HUES6 (cell line): ENCODE measurements around the gene UBL4B.

Experiments
- H3K27ac ChIP-seq: 2 replicates; pipeline ENCODE4 v1.7.0; 2013; ENCODE audit warnings: low read depth, mild to moderate bottlenecking, low read length, inconsistent platforms
- H3K27me3 ChIP-seq: 2 replicates; pipeline ENCODE4 v1.6.1; 2013; ENCODE audit warnings: low read length; ENCODE audit not compliant: control insufficient read depth, insufficient read depth
- H3K36me3 ChIP-seq: 2 replicates; pipeline ENCODE4 v1.6.1; 2013; ENCODE audit warnings: low read length; ENCODE audit not compliant: control insufficient read depth, insufficient read depth
- H3K4me1 ChIP-seq: 2 replicates; pipeline ENCODE4 v1.6.1; 2013; ENCODE audit warnings: low read length; ENCODE audit not compliant: control insufficient read depth, insufficient read depth
- H3K4me3 ChIP-seq: 2 replicates; pipeline ENCODE4 v1.5.1; 2013; ENCODE audit warnings: low read depth, low read length
- H3K9ac ChIP-seq: one replicate; pipeline ENCODE4 v1.6.1; 2013; ENCODE audit warnings: mild to moderate bottlenecking, low read length
- H3K9me3 ChIP-seq: 2 replicates; pipeline ENCODE4 v1.6.1; 2013; ENCODE audit warnings: low read depth, low read length; ENCODE audit not compliant: control insufficient read depth, insufficient read depth

Gene UBL4B

DNA sequence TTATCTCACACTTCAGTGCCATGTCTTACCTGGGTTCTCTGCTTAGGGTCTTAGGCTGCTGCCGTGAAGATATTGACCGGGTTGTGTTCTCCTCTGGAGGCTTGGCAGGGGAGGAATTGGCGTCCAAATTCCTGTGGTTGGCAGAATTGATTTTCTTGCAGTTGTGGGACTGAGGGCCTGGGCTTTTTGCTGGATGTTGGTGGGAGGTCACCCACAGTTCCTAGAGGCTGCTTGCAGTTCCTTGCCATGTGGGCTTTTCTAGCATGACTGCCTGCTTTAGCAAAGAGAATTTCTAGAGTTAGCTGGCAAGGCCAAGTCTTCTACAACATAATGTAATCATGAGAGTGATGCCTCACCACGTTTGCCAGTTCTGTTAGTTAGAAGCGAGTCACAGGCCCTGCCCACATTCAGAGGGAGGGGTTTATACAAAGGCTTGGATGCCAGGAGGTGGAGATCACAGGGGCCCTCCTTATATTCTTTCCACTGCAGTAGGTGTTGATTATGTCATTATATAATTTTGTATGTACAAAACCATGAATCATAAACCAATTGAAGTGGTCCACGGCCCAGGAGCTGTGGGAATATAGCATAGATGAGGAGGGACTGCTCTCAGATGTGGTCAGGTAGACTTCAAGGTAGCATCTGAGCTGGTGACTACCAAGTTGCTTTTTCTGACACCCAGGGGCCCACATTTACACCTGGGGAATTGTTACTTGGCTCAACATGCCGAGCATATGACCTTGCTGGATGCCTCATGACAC is 6.6 kb downstream of the UBL4B start:
- Histone ChIP-seq H3K27me3 (peaks cover 11% of the 10 kb centered on the region; the same call in 1 of the 2 replicates), H3K36me3 (no peaks in the 10 kb centered on the region), H3K27ac (no peak overlapping the region), H3K4me3 (no peak overlapping the region), H3K9ac (no peak overlapping the region), H3K4me1 (no peaks in the 10 kb centered on the region), H3K9me3 (peaks cover 10% of the 10 kb centered on the region)

- H3K36me3 ChIP-seq, result no peaks in the 10 kb centered on the region
- peaks cover 7% of the 10 kb centered on the region; the same call in 1 of the 2 replicates for H3K27me3 ChIP-seq
- H3K4me3 ChIP-seq, result no peak overlapping the region
- H3K27ac ChIP-seq, result no peak overlapping the region
- H3K4me1 ChIP-seq, result no peaks in the 10 kb centered on the region
- no peak overlapping the region for H3K9ac ChIP-seq
- peaks cover 14% of the 10 kb centered on the region for H3K9me3 ChIP-seq
Observed at GRCh38 chr1:110119843-110120242, 7.6 kb downstream of the UBL4B start.

GRCh38 chr1:110120960-110121561 is 8.8 kb downstream of the UBL4B start:
- Histone ChIP-seq H3K27me3 (peaks cover 3% of the 10 kb centered on the region; the same call in 1 of the 2 replicates), H3K27ac (no peak overlapping the region), H3K4me3 (no peak overlapping the region), H3K36me3 (no peaks in the 10 kb centered on the region), H3K4me1 (no peaks in the 10 kb centered on the region), H3K9ac (no peak overlapping the region), H3K9me3 (peaks cover 14% of the 10 kb centered on the region)

DNA sequence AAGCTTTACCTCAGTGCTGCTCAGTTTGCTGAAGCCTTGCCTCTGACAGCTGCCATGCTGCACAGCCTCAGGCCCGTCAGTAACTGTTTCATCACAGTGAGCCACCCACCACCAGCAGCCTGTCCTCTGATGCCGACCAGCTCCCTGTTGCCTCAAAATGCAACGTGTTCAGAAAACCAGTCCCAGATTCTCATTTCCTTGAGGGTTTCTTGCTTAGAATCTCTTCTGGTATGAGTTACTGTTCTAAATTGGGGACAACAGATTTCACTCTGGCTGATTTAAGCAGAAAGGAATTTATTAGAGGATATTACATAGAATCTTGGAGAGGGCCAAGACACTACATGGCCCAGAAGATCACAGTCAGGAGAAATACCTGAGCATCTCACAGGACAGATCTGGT is 11.0 kb downstream of the UBL4B start:
- H3K4me1 ChIP-seq, result no peaks in the 10 kb centered on the region
- H3K27me3 ChIP-seq, result peaks cover 3% of the 10 kb centered on the region; the same call in 1 of the 2 replicates
- H3K9me3 ChIP-seq, result peaks cover 14% of the 10 kb centered on the region
- H3K27ac ChIP-seq, result no peak overlapping the region
- H3K36me3 ChIP-seq, result no peaks in the 10 kb centered on the region
- H3K4me3 ChIP-seq, result no peak overlapping the region
- H3K9ac ChIP-seq, result no peak overlapping the region

GRCh38 chr1:110125810-110126209 is 13.6 kb downstream of the UBL4B start:
- Histone ChIP-seq H3K9ac (no peak overlapping the region), H3K9me3 (peaks cover 10% of the 10 kb centered on the region), H3K27me3 (peaks cover 21% of the 10 kb centered on the region), H3K4me1 (no peaks in the 10 kb centered on the region), H3K27ac (no peak overlapping the region), H3K36me3 (no peaks in the 10 kb centered on the region), H3K4me3 (no peak overlapping the region)

- no peak overlapping the region for H3K4me3 ChIP-seq
- no peak overlapping the region for H3K9ac ChIP-seq
- no peaks in the 10 kb centered on the region for H3K4me1 ChIP-seq
- H3K27me3 ChIP-seq, result peaks cover 27% of the 10 kb centered on the region
- H3K27ac ChIP-seq, result no peak overlapping the region
- H3K36me3 ChIP-seq, result no peaks in the 10 kb centered on the region
- no peaks in the 10 kb centered on the region for H3K9me3 ChIP-seq
Observed at GRCh38 chr1:110130113-110130591, 17.9 kb downstream of the UBL4B start.

- H3K4me1 ChIP-seq, result no peaks in the 10 kb centered on the region
- no peak overlapping the region for H3K9ac ChIP-seq
- H3K9me3 ChIP-seq, result no peaks in the 10 kb centered on the region
- no peak overlapping the region for H3K4me3 ChIP-seq
- no peaks in the 10 kb centered on the region for H3K36me3 ChIP-seq
- H3K27ac ChIP-seq, result no peak overlapping the region
- H3K27me3 ChIP-seq, result peaks cover 28% of the 10 kb centered on the region
Observed at GRCh38 chr1:110130989-110131388, 18.7 kb downstream of the UBL4B start.

DNA sequence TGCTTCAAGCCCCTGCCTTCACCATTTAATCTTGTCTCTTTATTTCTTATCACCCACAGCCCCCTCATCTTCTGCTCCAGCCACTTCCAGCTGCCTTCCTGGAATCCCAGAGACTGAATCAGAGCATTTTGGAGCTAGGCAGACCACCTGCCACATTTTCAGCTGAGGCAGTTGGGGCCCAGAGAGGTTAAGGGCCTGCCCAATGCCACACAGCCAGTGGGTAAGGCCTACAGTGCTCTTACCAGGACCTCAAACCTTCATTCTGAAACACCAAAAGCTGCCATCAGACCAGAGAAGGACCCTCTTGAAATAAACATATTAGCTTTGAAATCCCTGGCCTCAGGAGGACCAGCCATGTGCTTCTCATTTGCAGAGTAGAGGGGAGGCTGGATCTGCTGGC is 20.4 kb downstream of the UBL4B start:
- Histone ChIP-seq H3K9ac (no peak overlapping the region), H3K9me3 (no peaks in the 10 kb centered on the region), H3K4me3 (no peak overlapping the region), H3K4me1 (peaks cover 9% of the 10 kb centered on the region; the same call in 1 of the 2 replicates), H3K27me3 (peaks cover 40% of the 10 kb centered on the region), H3K36me3 (no peaks in the 10 kb centered on the region), H3K27ac (no peak overlapping the region)

DNA sequence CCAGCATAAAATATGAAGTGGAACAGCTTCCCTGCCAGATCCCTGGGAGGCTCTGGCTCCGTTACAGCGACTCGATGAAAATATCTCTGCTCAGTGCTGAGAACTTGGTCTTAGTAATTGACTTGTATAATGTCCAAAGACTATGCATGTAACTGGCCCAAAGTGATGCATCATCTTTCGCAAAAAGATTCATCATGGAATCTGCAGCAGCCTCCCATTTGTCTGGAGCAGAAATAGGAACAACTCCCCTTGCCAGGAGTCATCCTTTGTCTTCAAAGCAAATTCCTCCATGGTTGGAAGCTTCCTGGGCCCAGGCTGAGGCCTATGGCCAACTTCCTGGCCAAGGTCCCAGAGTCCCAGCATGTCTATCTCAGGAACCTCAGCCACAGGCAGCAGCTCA is 21.2 kb downstream of the UBL4B start:
- no peak overlapping the region for H3K27ac ChIP-seq
- H3K4me1 ChIP-seq, result peaks cover 9% of the 10 kb centered on the region; the same call in 1 of the 2 replicates
- peaks cover 46% of the 10 kb centered on the region for H3K27me3 ChIP-seq
- H3K36me3 ChIP-seq, result no peaks in the 10 kb centered on the region
- H3K9me3 ChIP-seq, result no peaks in the 10 kb centered on the region
- H3K9ac ChIP-seq, result no peak overlapping the region
- no peak overlapping the region for H3K4me3 ChIP-seq

- no peak overlapping the region for H3K9ac ChIP-seq
- H3K27me3 ChIP-seq, result peaks cover 45% of the 10 kb centered on the region
- no peak overlapping the region for H3K27ac ChIP-seq
- H3K9me3 ChIP-seq, result no peaks in the 10 kb centered on the region
- no peak overlapping the region for H3K4me3 ChIP-seq
- peaks cover 9% of the 10 kb centered on the region; the same call in 1 of the 2 replicates for H3K4me1 ChIP-seq
- no peaks in the 10 kb centered on the region for H3K36me3 ChIP-seq
Observed at GRCh38 chr1:110134050-110134595, 21.9 kb downstream of the UBL4B start.

GRCh38 chr1:110135246-110135645 is 23.0 kb downstream of the UBL4B start:
- H3K27me3 ChIP-seq, result peaks cover 37% of the 10 kb centered on the region

More at GRCh38 chr1:110135246-110135645, 23.0 kb downstream of the UBL4B start:
- no peak overlapping the region for H3K27ac ChIP-seq
- H3K4me3 ChIP-seq, result no peak overlapping the region
- no peaks in the 10 kb centered on the region for H3K9me3 ChIP-seq
- peaks cover 9% of the 10 kb centered on the region; the same call in 1 of the 2 replicates for H3K4me1 ChIP-seq
- H3K36me3 ChIP-seq, result no peaks in the 10 kb centered on the region
- H3K9ac ChIP-seq, result no peak overlapping the region
